Suprapubic skin (tissue), 4 donors: ENCODE measurements around the gene AGMAT. TPM values are rescaled to one million over a fixed set of nuclear protein-coding genes. Genes with fewer than 3 reads are reported as not detected.
A peak's percentile ranks its signal among the peaks of the same experiment; 100 is the strongest.
"Not testable (repeated sequence)": the region's sequence is repeated elsewhere in the genome, so short reads cannot be mapped to it uniquely, and the experiment has no call there.

Source experiments
- DNase-seq, 2 donors: peaks; one replicate each; pipeline ENCODE4 v3.0.0-alpha.2; 2019; ENCODE audit warnings: low spot score in 2 of 2
- H3K27ac ChIP-seq: fragments of 200-600 bp; sonication (generic); one replicate; pipeline ENCODE4 v1.5.1; 2019
- H3K27me3 ChIP-seq: fragments of 200-600 bp; sonication (generic); one replicate; pipeline ENCODE4 v1.5.1; 2019
- H3K36me3 ChIP-seq: fragments of 200-600 bp; sonication (generic); one replicate; pipeline ENCODE4 v1.5.1; 2019
- H3K4me1 ChIP-seq: fragments of 200-600 bp; sonication (generic); one replicate; pipeline ENCODE4 v1.5.1; 2019
- H3K4me3 ChIP-seq: fragments of 200-600 bp; sonication (generic); one replicate; pipeline ENCODE4 v1.5.1; 2019; ENCODE audit warnings: mild to moderate bottlenecking
- H3K9me3 ChIP-seq: fragments of 200-600 bp; sonication (generic); one replicate; pipeline ENCODE4 v1.5.1; 2019
- CTCF ChIP-seq, 2 donors: fragments of 200-600 bp in 1 of 2; fragments of 450-650 bp in 1 of 2; sonication (generic) in 1 of 2; IDR thresholded peaks; one replicate each; pipeline ENCODE4 v1.5.1; 2016 to 2019; ENCODE audit warnings: antibody characterized with exemption in 2 of 2, mild to moderate bottlenecking in 1 of 2, moderate library complexity in 1 of 2
- EP300 ChIP-seq: sonication (generic); formaldehyde crosslinking; IDR thresholded peaks from one replicate; pipeline ENCODE4 v1.6.1; 2017; ENCODE audit warnings: antibody characterized with exemption
- POLR2A ChIP-seq, 2 donors: fragments of 450-650 bp; IDR thresholded peaks; one replicate each; pipeline ENCODE4 v1.6.1; 2017; ENCODE audit warnings: antibody characterized with exemption in 2 of 2, mild to moderate bottlenecking in 2 of 2, moderate library complexity in 2 of 2
- POLR2AphosphoS5 ChIP-seq, 3 donors: sonication (generic); formaldehyde crosslinking; IDR thresholded peaks; one replicate each; pipeline ENCODE4 v1.6.1; 2017; ENCODE audit warnings: antibody characterized with exemption in 3 of 3
- WGBS: methylation state at CpG from one replicate; pipeline ENCODE4 v1.1.5; 2018; 5-methylcytosine and 5-hydroxymethylcytosine counted together
- total RNA-seq, 4 donors: library from RNA; depleted of rRNA; stranded (reverse); fragments of >200 nt; gene quantifications; one replicate each; pipeline ENCODE4 v1.1.0, GENCODE V29; 2016

Gene AGMAT
- total RNA-seq, 4 donors from 2014 or later, result 0.72 TPM; not detected in 3

- Histone ChIP-seq H3K4me1 (no peaks in the 10 kb centered on the region), H3K36me3 (no peaks in the 10 kb centered on the region), H3K4me3 (no peak overlapping the region), H3K27ac (no peak overlapping the region), H3K27me3 (no peaks in the 10 kb centered on the region), H3K9me3 (no peaks in the 10 kb centered on the region)
- DNase-seq, result no peak
- TF ChIP-seq CTCF (IDR thresholded peaks at IDR 0.05) (no peak), EP300 (no peak), POLR2A (IDR thresholded peaks at IDR 0.05) (no peak), POLR2AphosphoS5 (IDR thresholded peaks at IDR 0.05) (no peak)
- WGBS, result 82% methylated on average over 7 of the region's 7 CpGs
Observed at GRCh38 chr1:15609631-15610030, 24.8 kb upstream of the AGMAT start.

DNA sequence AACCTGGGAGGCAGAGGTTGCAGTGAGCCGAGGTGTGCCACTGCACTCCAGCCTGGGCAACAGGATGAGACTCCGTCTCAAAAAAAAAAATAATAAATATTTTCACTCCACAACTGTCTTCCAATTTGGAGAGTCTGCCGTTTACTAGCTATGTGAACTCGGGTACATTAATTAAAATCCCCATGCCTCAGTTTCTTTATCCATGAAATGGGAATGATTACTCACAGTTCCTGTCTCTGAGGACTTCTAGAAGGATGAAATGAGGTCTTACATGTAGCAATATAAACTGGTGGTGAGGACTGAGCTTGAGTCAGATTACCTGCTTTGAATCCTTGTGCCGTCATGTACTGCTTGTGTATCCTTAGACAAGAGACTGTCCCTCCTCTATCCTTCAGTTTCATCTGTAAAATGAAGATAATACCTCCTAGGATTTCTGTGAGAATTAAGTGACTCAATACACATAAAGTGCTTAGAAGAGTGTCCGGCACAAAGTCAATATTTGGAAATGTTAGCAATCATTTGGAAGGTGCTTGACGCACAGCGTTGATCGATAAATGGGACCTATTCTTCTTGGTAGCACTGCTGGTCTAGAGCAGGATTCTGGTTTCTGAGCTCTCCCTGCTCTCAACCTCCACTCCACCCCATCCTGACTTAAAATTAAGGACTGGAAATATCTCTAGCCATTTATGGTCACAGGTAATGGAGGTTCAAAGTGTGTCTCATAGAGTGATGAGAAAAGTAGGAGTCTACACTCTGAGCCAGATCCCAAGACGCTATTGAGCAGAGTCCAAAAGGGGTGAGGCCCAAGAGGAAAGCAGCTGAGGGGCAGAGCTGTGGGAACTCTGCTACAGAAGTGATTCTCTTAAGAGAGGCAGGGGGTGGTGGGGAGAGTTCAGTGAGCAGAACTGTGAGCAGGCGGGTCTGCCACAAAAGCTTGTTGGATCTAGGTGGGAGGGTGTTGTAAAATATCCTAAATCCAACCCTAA is 20.8 kb upstream of the AGMAT start:
- WGBS, result 88% methylated on average over 11 of the region's 11 CpGs
- Histone ChIP-seq H3K4me3 (no peak overlapping the region), H3K36me3 (no peaks in the 10 kb centered on the region), H3K27ac (no peak overlapping the region), H3K27me3 (no peaks in the 10 kb centered on the region), H3K4me1 (peaks cover 19% of the 10 kb centered on the region), H3K9me3 (no peaks in the 10 kb centered on the region)
- TF ChIP-seq CTCF (IDR thresholded peaks at IDR 0.05) (no peak), POLR2AphosphoS5 (IDR thresholded peaks at IDR 0.05) (no peak), POLR2A (IDR thresholded peaks at IDR 0.05) (no peak), EP300 (no peak)
- no peak for DNase-seq

DNA sequence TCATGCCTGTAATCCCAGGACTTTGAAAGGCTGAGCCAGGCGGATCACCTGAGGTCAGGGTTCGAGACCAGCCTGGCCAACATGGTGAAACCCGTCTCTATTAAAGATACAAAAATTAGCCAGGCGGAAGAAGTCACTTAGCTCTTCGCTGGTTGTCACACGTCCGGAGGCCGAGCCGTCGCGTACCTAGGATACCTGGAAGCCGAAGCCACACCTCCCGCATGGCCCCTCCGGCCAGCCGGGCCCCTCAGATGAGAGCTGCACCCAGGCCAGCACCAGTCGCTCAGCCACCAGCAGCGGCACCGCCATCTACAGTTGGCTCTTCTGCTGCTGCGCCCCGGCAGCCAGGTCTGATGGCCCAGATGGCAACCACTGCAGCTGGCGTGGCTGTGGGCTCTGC is 19.5 kb upstream of the AGMAT start:
- not testable (repeated sequence) for H3K9me3 ChIP-seq, DNase-seq, H3K4me3 ChIP-seq, H3K27me3 ChIP-seq, H3K36me3 ChIP-seq, H3K27ac ChIP-seq
- WGBS, result 93% methylated on average over 9 of the region's 21 CpGs
- H3K4me1 ChIP-seq, result peaks cover 19% of the 10 kb centered on the region

GRCh38 chr1:15603966-15604282 is 19.1 kb upstream of the AGMAT start:
- not testable (repeated sequence) for H3K27me3 ChIP-seq, DNase-seq, H3K9me3 ChIP-seq, H3K36me3 ChIP-seq
- WGBS, result 63% methylated on average over 12 of the region's 13 CpGs
- peak overlapping the region; percentile 71 for H3K27ac ChIP-seq
- H3K4me3 ChIP-seq, result peak overlapping the region; percentile 61
- peaks cover 19% of the 10 kb centered on the region for H3K4me1 ChIP-seq

DNA sequence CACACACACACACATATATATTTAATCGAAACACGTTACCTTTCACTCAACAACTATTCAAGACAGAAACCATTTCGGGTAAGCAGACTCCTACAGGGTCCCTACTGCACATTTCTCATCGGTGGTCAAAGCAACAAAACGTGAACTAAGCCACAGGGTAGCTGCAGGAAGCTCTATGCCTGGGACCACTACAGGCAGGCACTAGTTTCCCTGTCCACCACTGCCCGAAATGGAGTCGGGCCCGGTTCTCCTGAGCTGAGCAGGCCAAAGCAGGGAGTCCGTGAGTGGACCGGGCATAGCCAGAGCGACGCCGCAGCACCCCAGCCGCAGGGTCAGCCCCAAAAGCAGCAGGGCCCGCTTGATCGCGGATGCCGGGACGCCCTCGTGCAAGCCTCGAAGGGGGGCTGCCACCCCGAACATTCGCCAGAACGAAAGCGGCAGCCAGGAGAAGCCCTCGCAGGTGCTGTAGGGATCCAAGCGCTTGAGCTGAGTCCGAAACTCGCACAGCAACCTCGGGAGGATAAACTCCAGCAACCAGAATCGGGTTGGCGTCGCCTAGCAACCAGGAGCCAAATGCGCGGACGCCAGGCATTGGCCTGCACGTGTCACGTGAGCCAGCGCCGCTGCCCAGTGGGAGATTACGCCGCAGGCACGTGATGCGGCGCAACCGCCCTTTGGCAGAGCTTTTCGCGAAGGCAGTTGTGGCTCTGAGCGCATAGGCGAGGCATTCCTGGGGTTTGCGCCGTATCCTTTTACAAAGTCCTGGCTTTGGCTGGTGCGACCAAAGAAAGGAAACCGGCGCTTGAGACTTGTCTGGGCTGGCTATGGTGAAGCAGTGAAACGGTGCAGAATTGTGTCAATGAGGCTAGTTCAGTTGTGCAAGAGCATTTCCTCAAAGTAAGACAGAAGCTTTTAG is 18.5 kb upstream of the AGMAT start:
- DNase-seq, result peak; percentile 99
- H3K4me1 ChIP-seq, result peaks cover 19% of the 10 kb centered on the region
- peak overlapping the region; percentile 71 for H3K27ac ChIP-seq
- peak overlapping the region; percentile 61 for H3K4me3 ChIP-seq
- H3K36me3 ChIP-seq, result no peaks in the 10 kb centered on the region
- 2% methylated on average over 40 of the region's 56 CpGs for WGBS
- peak in 1 of 2 donors; percentile 37 for TF ChIP-seq POLR2A (IDR thresholded peaks at IDR 0.05)
- TF ChIP-seq CTCF (IDR thresholded peaks at IDR 0.05), result no peak
- TF ChIP-seq EP300, result no peak
- peak in 2 of 3 donors; percentile 3 to 82 for TF ChIP-seq POLR2AphosphoS5 (IDR thresholded peaks at IDR 0.05)
- no peaks in the 10 kb centered on the region for H3K27me3 ChIP-seq
- H3K9me3 ChIP-seq, result no peaks in the 10 kb centered on the region

DNA sequence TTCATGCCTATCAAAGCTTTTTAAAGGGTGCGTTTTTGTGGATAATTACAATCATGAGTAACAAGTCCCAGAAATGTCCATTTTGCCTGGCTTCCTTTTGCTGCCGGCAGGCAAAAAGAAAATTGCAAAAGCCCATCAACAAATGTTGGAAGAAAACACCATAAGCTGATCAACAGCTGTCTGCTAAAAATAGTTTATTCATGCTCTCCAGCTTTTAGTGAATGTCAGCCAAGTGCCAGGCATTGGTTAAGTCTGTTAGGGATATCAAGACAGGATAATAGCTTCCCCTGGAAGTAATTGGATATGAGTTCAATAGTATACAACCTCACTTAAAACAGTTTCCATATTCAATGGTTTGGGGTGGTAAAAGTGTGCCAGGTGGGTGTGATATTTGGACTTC is 13.6 kb upstream of the AGMAT start:
- H3K9me3 ChIP-seq, result no peaks in the 10 kb centered on the region
- TF ChIP-seq CTCF (IDR thresholded peaks at IDR 0.05) (no peak), EP300 (no peak), POLR2AphosphoS5 (IDR thresholded peaks at IDR 0.05) (no peak), POLR2A (IDR thresholded peaks at IDR 0.05) (no peak)
- no peaks in the 10 kb centered on the region for H3K36me3 ChIP-seq
- H3K27me3 ChIP-seq, result no peaks in the 10 kb centered on the region
- peaks cover 11% of the 10 kb centered on the region for H3K4me1 ChIP-seq
- WGBS, result 23% methylated on average over 2 of the region's 2 CpGs
- no peak overlapping the region for H3K27ac ChIP-seq
- no peak overlapping the region for H3K4me3 ChIP-seq
- DNase-seq, result no peak
